Measurements from ENCODE around the gene RPS21. TPM values are rescaled to one million over a fixed set of nuclear protein-coding genes. Genes with fewer than 3 reads are reported as not detected.

RPS21 gene
- total and polyA plus RNA-seq, 7 donors = 2,383 to 8,235 (median 4,772) TPM

- H3K9me3 ChIP-seq = no peaks in the 10 kb centered on the region
- no peaks in the 10 kb centered on the region for H3K27me3 ChIP-seq
- peak; percentile 91 for DNase-seq
- H3K27ac ChIP-seq = peak overlapping the region; percentile 95 to 99 (median 98)
- peaks cover 0 to 93% (median 85%) of the 10 kb centered on the region in 4 donors for H3K4me1 ChIP-seq
- TF ChIP-seq EP300 (IDR thresholded peaks at IDR 0.05) (peak in 1 of 4 donors; percentile 37), POLR2A (IDR thresholded peaks at IDR 0.05) (peak; percentile 14 to 26), CTCF (IDR thresholded peaks at IDR 0.05) (no peak), POLR2AphosphoS5 (IDR thresholded peaks at IDR 0.05) (peak; percentile 66 to 84 (median 74))
- peak overlapping the region; percentile 87 to 98 (median 95) for H3K4me3 ChIP-seq
- WGBS, 2 donors = 45 to 76% methylated on average over 27 of the region's 27 CpGs
- intact Hi-C loops (cut with DNase I) = no loop called here
- peaks cover 0 to 15% (median 3%) of the 10 kb centered on the region in 4 donors for H3K36me3 ChIP-seq
These were observed 21.8 kb upstream of the RPS21 start for GRCh38 chr20:62364911-62365736.

GRCh38 chr20:62365814-62366369 lies 21.0 kb upstream of the RPS21 start:
- intact Hi-C loops (cut with DNase I) = no loop called here
- peak; percentile 80 for DNase-seq
- no peaks in the 10 kb centered on the region for H3K9me3 ChIP-seq
- H3K4me1 ChIP-seq = peaks cover 0 to 97% (median 88%) of the 10 kb centered on the region in 4 donors
- peaks cover 0 to 15% (median 3%) of the 10 kb centered on the region in 4 donors for H3K36me3 ChIP-seq
- WGBS, 2 donors = 19 to 37% methylated on average over 10 of the region's 10 CpGs
- H3K4me3 ChIP-seq = peak overlapping the region; percentile 87 to 98 (median 95)
- H3K27ac ChIP-seq = peak overlapping the region; percentile 95 to 99 (median 98)
- TF ChIP-seq CTCF (IDR thresholded peaks at IDR 0.05) (no peak), EP300 (IDR thresholded peaks at IDR 0.05) (no peak), POLR2AphosphoS5 (IDR thresholded peaks at IDR 0.05) (peak in 3 of 4 donors; percentile 38 to 45 (median 42)), POLR2A (IDR thresholded peaks at IDR 0.05) (no peak)
- H3K27me3 ChIP-seq = no peaks in the 10 kb centered on the region

- intact Hi-C loops (cut with DNase I) = no loop called here
- Histone ChIP-seq H3K27me3 (no peaks in the 10 kb centered on the region), H3K36me3 (peaks cover 0 to 8% (median 3%) of the 10 kb centered on the region in 4 donors), H3K4me3 (peak overlapping the region; percentile 87 to 98 (median 95)), H3K4me1 (peaks cover 0 to 97% (median 88%) of the 10 kb centered on the region in 4 donors), H3K27ac (peak overlapping the region; percentile 95 to 99 (median 98)), H3K9me3 (no peaks in the 10 kb centered on the region)
- 1 to 2% methylated on average over 72 of the region's 72 CpGs for WGBS, 2 donors
- TF ChIP-seq EP300 (IDR thresholded peaks at IDR 0.05) (no peak), POLR2AphosphoS5 (IDR thresholded peaks at IDR 0.05) (no peak), POLR2A (IDR thresholded peaks at IDR 0.05) (no peak), CTCF (IDR thresholded peaks at IDR 0.05) (no peak)
- DNase-seq = peak; percentile 74
These were observed 20.4 kb upstream of the RPS21 start for GRCh38 chr20:62366370-62367135.

- WGBS, 2 donors = 1% methylated on average over 68 to 70 of the region's 70 CpGs
- intact Hi-C loops (cut with DNase I) = no loop called here
- Histone ChIP-seq H3K27me3 (no peaks in the 10 kb centered on the region), H3K4me3 (peak within 1 kb of the TSS; percentile 87 to 98 (median 95)), H3K36me3 (peaks cover 0 to 2% (median under 1%) of the 10 kb centered on the region in 4 donors), H3K9me3 (no peaks in the 10 kb centered on the region), H3K4me1 (peaks cover 0 to 96% (median 88%) of the 10 kb centered on the region in 4 donors), H3K27ac (peak within 1 kb of the TSS; percentile 95 to 99 (median 98))
- peak; percentile 86 for DNase-seq
- TF ChIP-seq POLR2AphosphoS5 (IDR thresholded peaks at IDR 0.05) (peak; percentile 69 to 92 (median 80)), POLR2A (IDR thresholded peaks at IDR 0.05) (no peak), EP300 (IDR thresholded peaks at IDR 0.05) (no peak)
These were observed 19.7 kb upstream of the RPS21 start, which contains the start of gene LAMA5 for GRCh38 chr20:62367136-62367632. TSS of gene LAMA5 (minus strand) at chr20:62367312. CDS start at chr20:62367245, 67 bp downstream.

All from sigmoid colon (tissue), 7 donors.